AG04449 (cell line): Measurements from ENCODE around the gene LDAH.

Experiments
- CTCF ChIA-PET: fragments of 350-600 bp; formaldehyde crosslinking; extraction: SDS; loops from one replicate; lab custom pipeline; 2021; ENCODE audit warnings: antibody characterized with exemption; lab: Yijun Ruan, JAX
- POLR2A ChIA-PET: fragments of 400-600, 350-600 bp; formaldehyde crosslinking; extraction: SDS; loops from one replicate; lab custom pipeline; 2020; ENCODE audit warnings: antibody characterized with exemption, inconsistent platforms; lab: Yijun Ruan, JAX
- DNase-seq: peaks from one replicate; pipeline ENCODE4 v3.0.0-alpha.2; 2010; ENCODE audit warnings: low read depth, low spot score
- H3K4me3 ChIP-seq: 2 replicates; pipeline ENCODE4 v1.5.1; 2011; ENCODE audit warnings: low read depth, mild to moderate bottlenecking, control low read depth, low read length
- TF ChIP-seq, protein P1 (sequence below): IDR thresholded peaks from one replicate; pipeline ENCODE4 v1.5.1; 2011; ENCODE audit warnings: mild to moderate bottlenecking, moderate library complexity, low read length, control low read depth, inconsistent platforms; ENCODE audit not compliant: insufficient read depth; ENCODE audit errors: missing control alignments

The LDAH gene

DNA sequence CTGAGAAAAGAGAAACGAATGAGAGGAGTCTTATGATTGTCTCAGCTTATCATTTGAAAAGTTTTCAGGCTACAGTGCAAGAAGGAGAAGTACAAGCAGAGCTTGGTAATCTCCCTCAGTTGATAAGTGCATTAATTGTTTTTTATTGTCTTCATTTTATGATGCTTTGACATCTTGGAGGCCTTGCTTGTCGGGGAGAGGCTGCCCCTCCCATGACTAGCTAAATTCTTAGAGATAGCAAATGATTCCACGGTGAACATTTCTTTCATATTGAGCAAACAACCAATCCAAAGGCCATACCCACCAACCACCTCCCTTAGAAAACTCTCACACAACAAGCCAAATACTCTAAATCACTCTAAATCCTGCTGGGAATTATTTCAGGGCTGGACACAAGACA, 116.1 kb downstream of the LDAH start:
- CTCF ChIA-PET = interaction anchor here (1.1 kb wide), 1 partner anchor 45 kb away, joined by 3 read pairs; no protein-coding TSS in a partner anchor
- H3K4me3 ChIP-seq = no peak overlapping the region
- POLR2A ChIA-PET = no interaction called here
- TF ChIP-seq, protein P1, sequence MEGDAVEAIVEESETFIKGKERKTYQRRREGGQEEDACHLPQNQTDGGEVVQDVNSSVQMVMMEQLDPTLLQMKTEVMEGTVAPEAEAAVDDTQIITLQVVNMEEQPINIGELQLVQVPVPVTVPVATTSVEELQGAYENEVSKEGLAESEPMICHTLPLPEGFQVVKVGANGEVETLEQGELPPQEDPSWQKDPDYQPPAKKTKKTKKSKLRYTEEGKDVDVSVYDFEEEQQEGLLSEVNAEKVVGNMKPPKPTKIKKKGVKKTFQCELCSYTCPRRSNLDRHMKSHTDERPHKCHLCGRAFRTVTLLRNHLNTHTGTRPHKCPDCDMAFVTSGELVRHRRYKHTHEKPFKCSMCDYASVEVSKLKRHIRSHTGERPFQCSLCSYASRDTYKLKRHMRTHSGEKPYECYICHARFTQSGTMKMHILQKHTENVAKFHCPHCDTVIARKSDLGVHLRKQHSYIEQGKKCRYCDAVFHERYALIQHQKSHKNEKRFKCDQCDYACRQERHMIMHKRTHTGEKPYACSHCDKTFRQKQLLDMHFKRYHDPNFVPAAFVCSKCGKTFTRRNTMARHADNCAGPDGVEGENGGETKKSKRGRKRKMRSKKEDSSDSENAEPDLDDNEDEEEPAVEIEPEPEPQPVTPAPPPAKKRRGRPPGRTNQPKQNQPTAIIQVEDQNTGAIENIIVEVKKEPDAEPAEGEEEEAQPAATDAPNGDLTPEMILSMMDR = no peak
- no peak for DNase-seq

DNA sequence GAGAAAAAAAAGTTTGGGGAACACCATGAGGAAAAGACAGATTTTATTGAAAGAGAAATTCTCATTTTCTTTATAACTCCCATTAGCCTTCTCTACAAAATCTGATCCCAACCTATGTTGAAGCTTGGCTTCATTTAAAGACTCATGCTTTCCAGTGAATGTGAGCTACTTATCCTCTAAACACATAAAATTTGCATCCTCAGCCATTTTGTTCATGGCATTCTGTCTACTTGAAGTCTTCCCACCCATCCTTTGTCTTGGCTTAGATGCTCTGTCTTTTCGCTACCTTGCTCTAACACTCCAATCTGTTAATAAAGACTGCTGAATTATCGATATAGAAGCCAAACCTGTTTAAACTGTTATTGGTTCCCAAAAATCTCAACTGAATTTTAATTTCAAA, 116.7 kb downstream of the LDAH start:
- DNase-seq = no peak
- ChIA-PET CTCF (interaction anchor here (1.1 kb wide), 1 partner anchor 44 kb away, joined by 3 read pairs; no protein-coding TSS in a partner anchor), POLR2A (no interaction called here)
- no peak overlapping the region for H3K4me3 ChIP-seq
- TF ChIP-seq, protein P1 = no peak

DNA sequence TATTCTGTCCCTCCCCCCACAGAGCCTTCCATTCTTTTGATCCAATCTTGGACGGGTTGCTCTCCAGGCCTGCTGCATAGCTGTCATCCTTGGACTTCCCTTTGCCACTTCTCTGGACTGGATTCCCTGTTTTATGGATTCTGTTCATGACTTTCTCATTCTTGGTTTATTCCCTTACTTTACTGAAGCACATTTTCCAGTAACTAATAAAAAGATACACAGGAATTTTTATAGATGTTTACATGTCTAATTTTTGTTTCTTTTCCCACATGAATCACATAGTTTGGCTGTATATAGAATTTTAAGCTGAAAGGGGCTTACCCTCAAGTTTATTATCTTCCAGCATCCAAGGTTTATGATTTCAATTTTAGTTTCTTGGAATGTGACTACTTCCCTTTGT, 118.0 kb downstream of the LDAH start:
- POLR2A ChIA-PET = no interaction called here
- no peak for DNase-seq
- CTCF ChIA-PET = no interaction called here
- TF ChIP-seq, protein P1 = no peak
- H3K4me3 ChIP-seq = no peak overlapping the region

DNA sequence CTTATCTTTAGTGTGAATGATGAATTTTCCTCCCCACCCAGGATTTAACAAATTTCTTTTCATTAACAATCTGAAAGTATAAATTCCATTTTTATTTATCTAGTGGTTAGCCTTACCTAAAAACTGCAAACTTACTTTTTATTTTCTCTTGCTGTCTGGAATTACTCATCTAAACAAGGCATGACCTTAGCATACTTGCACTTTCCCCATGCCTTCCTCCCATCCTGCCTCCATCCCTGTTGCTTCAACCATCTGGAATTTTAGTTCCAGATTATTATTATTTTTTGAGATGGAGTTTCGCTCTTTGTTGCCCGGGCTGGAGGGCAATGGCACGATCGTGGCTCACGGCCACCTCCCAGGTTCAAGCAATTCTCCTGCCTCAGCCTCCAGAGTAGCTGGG, 120.3 kb downstream of the LDAH start:
- ChIA-PET POLR2A (no interaction called here), CTCF (interaction anchor here (0.6 to 1.0 kb wide), 2 partner anchors 20 to 261 kb away, joined by 3 read pairs; no protein-coding TSS in a partner anchor)
- no peak for DNase-seq

DNA sequence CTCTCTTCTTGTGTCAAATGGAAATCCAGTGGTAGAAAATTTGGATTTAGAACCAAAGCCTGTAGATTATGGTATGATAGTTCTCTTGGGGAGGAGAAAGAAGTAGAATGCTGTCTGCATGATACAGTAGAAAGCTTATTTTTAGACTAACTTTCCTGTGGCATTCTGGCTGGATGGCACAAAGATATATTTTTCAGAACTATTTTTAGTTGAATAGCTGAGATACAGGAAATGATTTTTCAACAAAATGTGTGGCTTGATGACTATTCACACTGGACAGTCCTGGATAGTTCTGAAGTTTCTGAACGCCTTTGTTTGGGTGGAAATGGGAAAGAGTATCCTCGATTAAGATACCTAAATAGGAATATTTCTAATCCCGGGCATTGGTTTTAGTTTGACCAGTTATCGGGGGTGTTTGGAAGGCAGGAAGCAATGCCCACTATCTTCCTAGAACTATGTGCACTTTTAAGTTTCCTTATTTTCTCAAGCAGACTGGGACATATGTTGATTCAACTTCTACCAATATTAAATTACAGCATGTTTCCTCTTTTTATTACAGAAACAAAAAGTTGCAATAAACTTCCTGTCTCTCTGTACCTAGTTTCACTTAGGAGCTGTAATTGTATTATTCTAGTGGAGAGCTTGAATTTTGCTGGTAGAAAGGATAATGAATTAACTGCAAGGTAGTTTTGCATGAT, 123.8 kb downstream of the LDAH start:
- TF ChIP-seq, protein P1 = no peak
- H3K4me3 ChIP-seq = no peak overlapping the region
- DNase-seq = no peak
- POLR2A ChIA-PET = no interaction called here
- CTCF ChIA-PET = interaction anchor here (1.6 to 2.5 kb wide), 3 partner anchors 21 to 82 kb away, joined by 4 to 9 read pairs (median 6); no protein-coding TSS in a partner anchor

More for the DNA sequence above, 120.3 kb downstream of the LDAH start:
- TF ChIP-seq, protein P1 = no peak
- no peak overlapping the region for H3K4me3 ChIP-seq

DNA sequence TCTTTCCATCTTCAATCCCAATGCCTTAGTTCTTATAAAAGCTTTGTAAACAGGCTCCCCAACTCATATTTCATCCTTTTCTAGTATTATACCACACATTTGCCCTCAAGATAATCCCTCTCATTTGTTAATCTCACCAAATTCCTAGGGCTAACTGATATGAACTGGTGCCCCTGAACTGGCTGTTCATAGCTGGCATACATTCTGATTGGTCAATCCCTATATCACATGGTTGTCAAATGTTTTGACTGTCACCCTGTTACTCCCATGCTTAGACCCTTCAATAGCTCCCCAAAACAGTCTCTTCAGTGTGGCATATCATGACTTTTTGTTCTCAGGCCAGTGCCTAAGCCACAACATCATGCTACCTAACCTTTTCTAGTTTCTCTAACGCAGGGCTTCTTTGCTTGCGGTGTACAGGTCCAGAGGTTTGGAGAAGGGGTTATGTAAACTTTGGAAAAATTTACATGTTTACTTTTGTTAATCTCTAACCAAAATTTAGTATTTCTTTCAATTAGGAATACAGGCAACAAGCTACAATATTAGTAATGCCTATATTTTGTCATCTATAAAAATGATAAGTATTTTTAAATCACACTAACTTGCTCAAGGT, 125.5 kb downstream of the LDAH start:
- TF ChIP-seq, protein P1 = no peak
- CTCF ChIA-PET = interaction anchor here (1.0 to 2.5 kb wide), 6 partner anchors 11 to 264 kb away, joined by 4 to 9 read pairs (median 4); no protein-coding TSS in a partner anchor
- no peak overlapping the region for H3K4me3 ChIP-seq
- no peak for DNase-seq
- POLR2A ChIA-PET = no interaction called here
